IMR-90 (cell line): ENCODE results near the gene TBC1D4. TPM values are rescaled to one million over a fixed set of nuclear protein-coding genes. Genes with fewer than 3 reads are reported as not detected.

Experiments used
- ATAC-seq: fragments of 200-7000 bp; cut with Tn5 transposase; 2 replicates; pipeline ENCODE4 v1.9.1; 2020; ENCODE audit warnings: low read depth, mild to moderate bottlenecking, moderate library complexity
- BruUV-seq: library from RNA; stranded (reverse); fragments of 400-500 nt; replicated peaks from 2 replicates; lab custom pipeline; 2021; lab: Mats Ljungman, UMichigan
- CTCF ChIA-PET: fragments of 300-600 bp; formaldehyde crosslinking; extraction: SDS; loops from one replicate; lab custom pipeline; 2021; ENCODE audit warnings: antibody characterized with exemption; lab: Yijun Ruan, JAX
- POLR2A ChIA-PET: fragments of 300-600 bp; sonication (Branson Sonifier 250); formaldehyde crosslinking; loops from one replicate; lab custom pipeline; 2022; ENCODE audit warnings: antibody characterized with exemption; ENCODE audit not compliant: unreplicated experiment; lab: Charles Lee
- DNase-seq: peaks from one replicate; pipeline ENCODE4 v3.0.0; 2013
- H2AFZ ChIP-seq: replicated peaks from 2 replicates; pipeline ENCODE3; 2013; ENCODE audit warnings: low read length, mild to moderate bottlenecking; ENCODE audit not compliant: poor library complexity
- H2AK5ac ChIP-seq: 2 replicates; pipeline ENCODE4 v1.6.1; 2013; ENCODE audit warnings: low read depth, low read length, inconsistent platforms
- H2AK9ac ChIP-seq: replicated peaks from 2 replicates; pipeline ENCODE3; 2013; ENCODE audit warnings: mild to moderate bottlenecking, low read depth, low read length, moderate library complexity; ENCODE audit not compliant: poor library complexity
- H2BK120ac ChIP-seq: 2 replicates; pipeline ENCODE4 v1.6.1; 2013; ENCODE audit warnings: low read depth, low read length, inconsistent platforms
- H2BK15ac ChIP-seq: 3 replicates; pipeline ENCODE4 v1.6.1; 2013; ENCODE audit warnings: low read depth, low read length, inconsistent platforms
- H2BK20ac ChIP-seq: 2 replicates; pipeline ENCODE4 v1.6.1; 2013; ENCODE audit warnings: low read depth, mild to moderate bottlenecking, inconsistent platforms, low read length, moderate library complexity
- H2BK5ac ChIP-seq: 2 replicates; pipeline ENCODE4 v1.6.1; 2013; ENCODE audit warnings: mild to moderate bottlenecking, low read depth, low read length, inconsistent platforms; ENCODE audit not compliant: poor library complexity, severe bottlenecking
- H3K14ac ChIP-seq: replicated peaks from 2 replicates; pipeline ENCODE4 v1.6.1; 2013; ENCODE audit warnings: low read depth, low read length, inconsistent platforms
- H3K18ac ChIP-seq: 2 replicates; pipeline ENCODE4 v1.6.1; 2013; ENCODE audit warnings: low read depth, low read length, control low read depth
- H3K23ac ChIP-seq: 2 replicates; pipeline ENCODE4 v1.6.1; 2013; ENCODE audit warnings: low read depth, low read length, inconsistent platforms
- H3K27ac ChIP-seq: 2 replicates; pipeline ENCODE4 v1.5.1; 2013; ENCODE audit warnings: mild to moderate bottlenecking, control low read depth, low read length; ENCODE audit not compliant: insufficient read depth
- H3K27me3 ChIP-seq: 2 replicates; pipeline ENCODE4 v1.6.1; 2013; ENCODE audit warnings: low read length; ENCODE audit not compliant: control insufficient read depth, insufficient read depth
- H3K36me3 ChIP-seq: 2 replicates; pipeline ENCODE4 v1.6.1; 2013; ENCODE audit warnings: low read length, mixed read lengths; ENCODE audit not compliant: control insufficient read depth, insufficient read depth
- H3K4ac ChIP-seq: 2 replicates; pipeline ENCODE4 v1.6.1; 2013; ENCODE audit warnings: low read depth, low read length, inconsistent platforms
- H3K4me1 ChIP-seq: 2 replicates; pipeline ENCODE4 v1.6.1; 2013; ENCODE audit warnings: low read length, mixed read lengths; ENCODE audit not compliant: control insufficient read depth, insufficient read depth
- H3K4me2 ChIP-seq: 2 replicates; pipeline ENCODE4 v1.6.1; 2013; ENCODE audit warnings: low read depth, mild to moderate bottlenecking, control low read depth, low read length, moderate library complexity
- H3K4me3 ChIP-seq: 2 replicates; pipeline ENCODE4 v1.5.1; 2013; ENCODE audit warnings: low read depth, mild to moderate bottlenecking, control low read depth, low read length, moderate library complexity; ENCODE audit not compliant: insufficient read depth
- H3K56ac ChIP-seq: 2 replicates; pipeline ENCODE4 v1.6.1; 2013; ENCODE audit warnings: low read length, inconsistent platforms; ENCODE audit not compliant: insufficient read depth; ENCODE audit errors: extremely low read depth
- H3K79me1 ChIP-seq, 2 experiments: 2 replicates each; pipeline ENCODE4 v1.6.1; 2013; ENCODE audit warnings: low read length in 2 of 2, inconsistent platforms in 1 of 2, low read depth in 1 of 2
- H3K9ac ChIP-seq: 2 replicates; pipeline ENCODE4 v1.6.1; 2013; ENCODE audit warnings: low read depth, low read length, control low read depth
- H3K9me1 ChIP-seq: 2 replicates; pipeline ENCODE4 v1.6.1; 2013; ENCODE audit warnings: low read length, inconsistent platforms; ENCODE audit not compliant: insufficient read depth
- H3K9me3 ChIP-seq: 2 replicates; pipeline ENCODE4 v1.6.1; 2013; ENCODE audit warnings: low read length; ENCODE audit not compliant: control insufficient read depth, insufficient read depth
- H4K20me1 ChIP-seq: 2 replicates; pipeline ENCODE4 v1.6.1; 2013; ENCODE audit warnings: low read length, inconsistent platforms; ENCODE audit not compliant: insufficient read depth
- H4K5ac ChIP-seq: 2 replicates; pipeline ENCODE4 v1.6.1; 2013; ENCODE audit warnings: mild to moderate bottlenecking, low read depth, low read length, control low read depth
- H4K8ac ChIP-seq, 2 experiments: 2 replicates each; pipeline ENCODE4 v1.6.1; 2013; ENCODE audit warnings: low read depth in 2 of 2, low read length in 2 of 2, control low read depth in 1 of 2, inconsistent platforms in 1 of 2
- H4K91ac ChIP-seq: 2 replicates; pipeline ENCODE4 v1.6.1; 2013; ENCODE audit warnings: low read depth, low read length, inconsistent platforms; ENCODE audit not compliant: insufficient read depth
- BHLHE40 ChIP-seq: fragments of 150-350 bp; IDR thresholded peaks from 2 replicates; pipeline ENCODE4 v1.6.1; 2016; ENCODE audit warnings: mild to moderate bottlenecking, low read depth, low read length
- CEBPB ChIP-seq: IDR thresholded peaks from 2 replicates; pipeline ENCODE4 v1.6.1; 2012; ENCODE audit warnings: low read depth, low read length, improper control_type of control experiment
- CHD1 ChIP-seq: IDR thresholded peaks from 2 replicates; pipeline ENCODE4 v1.6.1; 2012; ENCODE audit warnings: low read depth, low read length, improper control_type of control experiment
- FOS ChIP-seq: fragments of 150-350 bp; IDR thresholded peaks from 2 replicates; pipeline ENCODE4 v1.6.1; 2016; ENCODE audit warnings: low read depth, low read length
- MAFK ChIP-seq: IDR thresholded peaks from 2 replicates; pipeline ENCODE4 v1.6.1; 2012; ENCODE audit warnings: low read depth, low read length, improper control_type of control experiment
- MAZ ChIP-seq: IDR thresholded peaks from 2 replicates; pipeline ENCODE4 v1.6.1; 2012; ENCODE audit warnings: low read depth, mild to moderate bottlenecking, low read length, improper control_type of control experiment, moderate library complexity, borderline replicate concordance
- MXI1 ChIP-seq: IDR thresholded peaks from 2 replicates; pipeline ENCODE4 v1.6.1; 2012; ENCODE audit warnings: low read depth, mild to moderate bottlenecking, low read length, moderate library complexity, borderline replicate concordance
- NFE2L2 ChIP-seq: fragments of 150-350 bp; IDR thresholded peaks from 2 replicates; pipeline ENCODE4 v1.6.1; 2016; ENCODE audit warnings: low read depth, mild to moderate bottlenecking, low read length
- POLR2A ChIP-seq: IDR thresholded peaks from 2 replicates; pipeline ENCODE4 v1.6.1; 2012; ENCODE audit warnings: mild to moderate bottlenecking, low read depth, low read length
- RAD21 ChIP-seq: IDR thresholded peaks from 2 replicates; pipeline ENCODE4 v1.6.1; 2012; ENCODE audit warnings: low read length, improper control_type of control experiment
- RCOR1 ChIP-seq: IDR thresholded peaks from 2 replicates; pipeline ENCODE4 v1.6.1; 2012; ENCODE audit warnings: mild to moderate bottlenecking, low read length, improper control_type of control experiment; ENCODE audit not compliant: insufficient replicate concordance
- RFX5 ChIP-seq: IDR thresholded peaks from 2 replicates; pipeline ENCODE4 v1.8.0; 2012; ENCODE audit warnings: low read depth, mild to moderate bottlenecking, low read length, moderate library complexity
- SMC3 ChIP-seq: fragments of 150-350 bp; IDR thresholded peaks from 2 replicates; pipeline ENCODE4 v1.6.1; 2016; ENCODE audit warnings: low read depth, mild to moderate bottlenecking, antibody characterized with exemption, low read length, moderate library complexity
- USF2 ChIP-seq: fragments of 150-350 bp; IDR thresholded peaks from 2 replicates; pipeline ENCODE4 v1.6.1; 2017; ENCODE audit warnings: mild to moderate bottlenecking, antibody characterized with exemption, low read length, low read depth
- WGBS, 2 experiments: methylation state at CpG; one replicate each; pipeline versions ENCODE4 v1.1.5 to v1.1.7; 2013; ENCODE audit warnings: missing lambda C conversion rate in 2 of 2; ENCODE audit not compliant: insufficient read length in 1 of 2; ENCODE audit errors: extremely low coverage in 2 of 2; 5-methylcytosine and 5-hydroxymethylcytosine counted together
- dilution Hi-C: fragments of 300-500 bp; cut with HindIII; formaldehyde crosslinking; loops from one replicate; pipeline ENCODE4 v1.14.3; 2018; ENCODE audit warnings: low sequenced_read_pairs; ENCODE audit not compliant: unreplicated experiment
- in situ Hi-C: fragments of 300-500 bp; cut with MboI; formaldehyde crosslinking; loops from 3 replicates; pipeline ENCODE4 v1.14.3; 2019; ENCODE audit warnings: low sequenced_read_pairs, inconsistent platforms, mixed read lengths
- intact Hi-C: fragments of 100-400 bp; cut with micrococcal nuclease; formaldehyde crosslinking; loops from 2 replicates; pipeline ENCODE4 v1.10.0; 2022
- polyA plus RNA-seq, 3 experiments: library from polyadenylated mRNA; depleted of rRNA; stranded (reverse); fragments of >200 nt; gene quantifications; 2 replicates each; pipeline ENCODE4 v1.2.3, GENCODE V29; 2012; ENCODE audit warnings: low replicate concordance in 1 of 3
- total RNA-seq: library from RNA; depleted of rRNA; stranded (reverse); fragments of >200 nt; gene quantifications from 2 replicates; pipeline ENCODE4 v1.2.3, GENCODE V29; 2012
- TF ChIP-seq, protein P1 (sequence below): conservative IDR thresholded peaks from 2 replicates; pipeline ENCODE4 v1.5.1; 2012; ENCODE audit warnings: mild to moderate bottlenecking, low read depth, low read length, improper control_type of control experiment
- TF ChIP-seq, protein P2 (sequence below): fragments of 150-350 bp; IDR thresholded peaks from 2 replicates; pipeline ENCODE4 v1.6.1; 2016; ENCODE audit warnings: low read depth, mild to moderate bottlenecking, low read length, moderate library complexity, borderline replicate concordance

Gene TBC1D4
- total and polyA plus RNA-seq, 2 of the 4 experiments (the other 2 are of a cell fraction), result 7.5 to 22.8 TPM

GRCh38 chr13:75373988-75374387 lies 108.0 kb downstream of the TBC1D4 start:
- ATAC-seq, result no peak
- Histone ChIP-seq H3K79me1 (peaks cover 0 to 6% of the 10 kb centered on the region in 2 experiments; a peak in 2 of 4 replicates), H3K4me1 (no peaks in the 10 kb centered on the region; the same call in 1 of the 2 replicates), H4K91ac (no peak overlapping the region), H2AK9ac (no peak overlapping the region), H3K56ac (no peak overlapping the region), H2BK120ac (no peak overlapping the region), H3K23ac (no peak overlapping the region), H3K36me3 (no peaks in the 10 kb centered on the region), H3K4me2 (no peak overlapping the region), H2BK5ac (no peak overlapping the region), H4K20me1 (no peaks in the 10 kb centered on the region), H2BK15ac (no peak overlapping the region), H3K4me3 (no peak overlapping the region), H3K27ac (no peak overlapping the region), H3K27me3 (no peaks in the 10 kb centered on the region), H3K18ac (no peak overlapping the region), H3K14ac (no peak overlapping the region), H3K9ac (no peak overlapping the region), H4K5ac (no peak overlapping the region), H3K9me1 (peaks cover 3% of the 10 kb centered on the region), H2BK20ac (no peak overlapping the region), H3K4ac (no peak overlapping the region), H3K9me3 (no peaks in the 10 kb centered on the region), H2AK5ac (no peak overlapping the region), H4K8ac (no peak overlapping the region), H2AFZ (no peak overlapping the region)
- whole genome bisulfite sequencing, 2 experiments, result 90% methylated on average over 2 of the region's 5 CpGs; no CpG with 5 or more reads in 1 of the 2 experiments
- TF ChIP-seq MAFK, result no peak
- no peak for TF ChIP-seq CHD1
- TF ChIP-seq RAD21, result no peak
- no peak for TF ChIP-seq RFX5
- no peak for TF ChIP-seq FOS
- TF ChIP-seq RCOR1, result no peak
- TF ChIP-seq, protein P1, sequence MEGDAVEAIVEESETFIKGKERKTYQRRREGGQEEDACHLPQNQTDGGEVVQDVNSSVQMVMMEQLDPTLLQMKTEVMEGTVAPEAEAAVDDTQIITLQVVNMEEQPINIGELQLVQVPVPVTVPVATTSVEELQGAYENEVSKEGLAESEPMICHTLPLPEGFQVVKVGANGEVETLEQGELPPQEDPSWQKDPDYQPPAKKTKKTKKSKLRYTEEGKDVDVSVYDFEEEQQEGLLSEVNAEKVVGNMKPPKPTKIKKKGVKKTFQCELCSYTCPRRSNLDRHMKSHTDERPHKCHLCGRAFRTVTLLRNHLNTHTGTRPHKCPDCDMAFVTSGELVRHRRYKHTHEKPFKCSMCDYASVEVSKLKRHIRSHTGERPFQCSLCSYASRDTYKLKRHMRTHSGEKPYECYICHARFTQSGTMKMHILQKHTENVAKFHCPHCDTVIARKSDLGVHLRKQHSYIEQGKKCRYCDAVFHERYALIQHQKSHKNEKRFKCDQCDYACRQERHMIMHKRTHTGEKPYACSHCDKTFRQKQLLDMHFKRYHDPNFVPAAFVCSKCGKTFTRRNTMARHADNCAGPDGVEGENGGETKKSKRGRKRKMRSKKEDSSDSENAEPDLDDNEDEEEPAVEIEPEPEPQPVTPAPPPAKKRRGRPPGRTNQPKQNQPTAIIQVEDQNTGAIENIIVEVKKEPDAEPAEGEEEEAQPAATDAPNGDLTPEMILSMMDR, result no peak
- TF ChIP-seq, protein P2, sequence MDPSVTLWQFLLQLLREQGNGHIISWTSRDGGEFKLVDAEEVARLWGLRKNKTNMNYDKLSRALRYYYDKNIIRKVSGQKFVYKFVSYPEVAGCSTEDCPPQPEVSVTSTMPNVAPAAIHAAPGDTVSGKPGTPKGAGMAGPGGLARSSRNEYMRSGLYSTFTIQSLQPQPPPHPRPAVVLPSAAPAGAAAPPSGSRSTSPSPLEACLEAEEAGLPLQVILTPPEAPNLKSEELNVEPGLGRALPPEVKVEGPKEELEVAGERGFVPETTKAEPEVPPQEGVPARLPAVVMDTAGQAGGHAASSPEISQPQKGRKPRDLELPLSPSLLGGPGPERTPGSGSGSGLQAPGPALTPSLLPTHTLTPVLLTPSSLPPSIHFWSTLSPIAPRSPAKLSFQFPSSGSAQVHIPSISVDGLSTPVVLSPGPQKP, result no peak
- no peak for TF ChIP-seq POLR2A
- TF ChIP-seq SMC3, result no peak
- no peak for TF ChIP-seq MXI1
- no peak for TF ChIP-seq NFE2L2
- TF ChIP-seq BHLHE40, result no peak
- TF ChIP-seq USF2, result no peak
- no peak for TF ChIP-seq CEBPB
- TF ChIP-seq MAZ, result no peak
- no TSS peak for BruUV-seq
- CTCF ChIA-PET, result interaction anchor here (2.8 kb wide), 1 partner anchor 108 kb away, joined by 8 read pairs; the partner anchor contains the start of gene TBC1D4
- DNase-seq, result no peak
- intact Hi-C loops, result loop anchor here (10.0 kb wide), 1 partner anchor 71 kb away; no protein-coding TSS in a partner anchor
- POLR2A ChIA-PET, result no interaction called here
- in situ Hi-C loops, result loop anchor here (10.0 kb wide), 1 partner anchor 171 kb away; the partner anchor contains the start of gene UCHL3
- dilution Hi-C loops, result no loop called here
